Central memory CD8-positive, alpha-beta T cell (primary cell): ENCODE data around the gene SNX24.
"Not testable (repeated sequence)": the region's sequence is repeated elsewhere in the genome, so short reads cannot be mapped to it uniquely, and the experiment has no call there.

Experiments
- ATAC-seq: fragments of 150-1000 bp; cut with Tn5 transposase; replicated peaks from 2 replicates; pipeline ENCODE4 v1.10.0; 2022; ENCODE audit warnings: mild to moderate bottlenecking, moderate FRiP score, moderate number of reproducible peaks; ENCODE audit not compliant: poor library complexity, severe bottlenecking; ENCODE audit errors: extremely low read depth
- DNase-seq, 2 donors: peaks; one replicate each; pipeline ENCODE4 v3.0.0; 2021; ENCODE audit warnings: low spot score in 2 of 2
- H3K27ac Mint-ChIP-seq: one replicate; pipeline ENCODE4 v1.8.0; 2022; ENCODE audit warnings: low read depth, mild to moderate bottlenecking, moderate library complexity, mixed read lengths
- H3K27me3 Mint-ChIP-seq: one replicate; pipeline ENCODE4 v1.8.0; 2022; ENCODE audit warnings: mixed read lengths
- H3K36me3 Mint-ChIP-seq: one replicate; pipeline ENCODE4 v1.8.0; 2022; ENCODE audit warnings: mild to moderate bottlenecking, moderate library complexity, mixed read lengths; ENCODE audit not compliant: insufficient read depth
- H3K4me1 Mint-ChIP-seq: one replicate; pipeline ENCODE4 v1.8.0; 2022; ENCODE audit warnings: mixed read lengths
- H3K4me3 Mint-ChIP-seq: one replicate; pipeline ENCODE4 v1.8.0; 2022; ENCODE audit warnings: mild to moderate bottlenecking, moderate library complexity, mixed read lengths
- H3K9me3 Mint-ChIP-seq: one replicate; pipeline ENCODE4 v1.8.0; 2022; ENCODE audit warnings: mixed read lengths

SNX24 gene

GRCh38 chr5:122959740-122960445, 114.5 kb downstream of the SNX24 start:
- no peaks in the 10 kb centered on the region for H3K27me3 Mint-ChIP-seq
- H3K27ac Mint-ChIP-seq = no peak overlapping the region
- H3K36me3 Mint-ChIP-seq = no peaks in the 10 kb centered on the region
- no peak for ATAC-seq
- DNase-seq = no peak
- no peaks in the 10 kb centered on the region for H3K4me1 Mint-ChIP-seq
- no peaks in the 10 kb centered on the region for H3K9me3 Mint-ChIP-seq
- no peak overlapping the region for H3K4me3 Mint-ChIP-seq

GRCh38 chr5:122963305-122963704, 117.9 kb downstream of the SNX24 start:
- H3K27me3 Mint-ChIP-seq = no peaks in the 10 kb centered on the region
- no peaks in the 10 kb centered on the region for H3K4me1 Mint-ChIP-seq
- no peak overlapping the region for H3K4me3 Mint-ChIP-seq
- ATAC-seq (no peak), DNase-seq (no peak)
- H3K9me3 Mint-ChIP-seq = no peaks in the 10 kb centered on the region
- H3K36me3 Mint-ChIP-seq = no peaks in the 10 kb centered on the region
- no peak overlapping the region for H3K27ac Mint-ChIP-seq

- Mint-ChIP-seq H3K4me3 (no peak overlapping the region), H3K9me3 (no peaks in the 10 kb centered on the region), H3K27ac (no peak overlapping the region), H3K36me3 (no peaks in the 10 kb centered on the region), H3K27me3 (no peaks in the 10 kb centered on the region), H3K4me1 (no peaks in the 10 kb centered on the region)
- ATAC-seq (no peak), DNase-seq (no peak)
Observed at GRCh38 chr5:122965111-122965510, 119.7 kb downstream of the SNX24 start.

DNA sequence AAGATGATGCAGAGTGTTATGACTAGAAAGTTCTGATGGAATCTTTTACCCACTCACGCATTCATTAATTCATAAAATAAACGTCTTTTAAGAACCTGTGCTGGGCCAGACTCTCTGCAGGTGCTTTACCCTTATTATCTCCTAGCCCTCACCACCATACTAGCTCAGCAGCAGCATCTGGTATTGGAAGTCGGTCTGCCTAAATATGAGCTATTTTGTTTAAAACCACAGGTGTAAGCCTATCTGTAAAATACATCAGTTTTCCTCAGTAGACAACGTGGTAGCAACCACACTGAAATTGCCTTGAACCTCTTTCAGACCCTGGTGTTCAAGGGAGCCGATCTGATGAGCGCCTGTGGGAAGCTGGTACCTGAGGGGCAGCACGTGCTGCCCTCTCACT, 121.7 kb downstream of the SNX24 start:
- Mint-ChIP-seq H3K36me3 (no peaks in the 10 kb centered on the region), H3K4me3 (no peak overlapping the region), H3K27me3 (no peaks in the 10 kb centered on the region), H3K4me1 (no peaks in the 10 kb centered on the region), H3K9me3 (no peaks in the 10 kb centered on the region), H3K27ac (no peak overlapping the region)
- DNase-seq (no peak), ATAC-seq (no peak)

DNA sequence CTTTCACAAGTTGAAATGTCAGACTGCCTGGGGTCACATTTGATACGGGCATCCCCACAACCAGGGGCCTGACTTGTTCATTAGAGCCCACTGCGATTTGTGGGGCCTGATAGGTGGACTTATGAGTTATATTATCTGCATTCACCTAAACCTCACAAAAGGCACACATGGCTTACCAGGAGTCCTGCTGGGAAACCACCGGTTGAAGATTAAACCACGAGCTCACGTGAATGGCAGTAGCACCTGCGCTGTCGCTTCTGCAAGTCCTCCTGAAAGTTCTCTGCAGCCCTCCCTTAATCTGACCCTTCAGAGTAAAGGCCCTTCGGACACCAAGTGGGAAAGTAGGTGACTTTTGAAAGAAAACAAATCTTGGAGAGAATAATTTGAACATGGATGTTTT, 122.2 kb downstream of the SNX24 start:
- Mint-ChIP-seq H3K27ac (no peak overlapping the region), H3K4me1 (no peaks in the 10 kb centered on the region), H3K27me3 (no peaks in the 10 kb centered on the region), H3K9me3 (no peaks in the 10 kb centered on the region), H3K4me3 (no peak overlapping the region), H3K36me3 (no peaks in the 10 kb centered on the region)
- no peak for ATAC-seq
- DNase-seq = no peak

DNA sequence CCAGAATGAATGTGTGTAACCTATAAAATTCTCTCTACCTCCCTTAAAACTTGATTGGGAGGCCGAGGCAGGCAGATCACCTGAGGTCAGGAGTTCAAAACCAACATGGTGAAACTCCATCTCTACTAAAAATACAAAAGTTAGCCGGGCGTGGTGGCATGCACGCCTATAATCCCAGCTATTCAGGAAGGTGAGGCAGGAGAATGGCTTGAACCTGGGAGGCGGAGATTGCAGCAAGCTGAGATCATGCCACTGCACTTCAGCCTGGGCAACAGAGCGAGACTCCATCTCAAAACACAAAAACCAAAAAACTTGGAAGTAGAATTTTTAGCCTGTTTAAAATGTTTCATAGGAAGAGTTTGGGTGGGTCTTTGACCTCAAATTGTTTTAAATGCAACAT, 122.6 kb downstream of the SNX24 start:
- H3K4me3 Mint-ChIP-seq, H3K27me3 Mint-ChIP-seq, ATAC-seq, H3K27ac Mint-ChIP-seq, H3K36me3 Mint-ChIP-seq, H3K4me1 Mint-ChIP-seq, H3K9me3 Mint-ChIP-seq, DNase-seq: not testable (repeated sequence)

DNA sequence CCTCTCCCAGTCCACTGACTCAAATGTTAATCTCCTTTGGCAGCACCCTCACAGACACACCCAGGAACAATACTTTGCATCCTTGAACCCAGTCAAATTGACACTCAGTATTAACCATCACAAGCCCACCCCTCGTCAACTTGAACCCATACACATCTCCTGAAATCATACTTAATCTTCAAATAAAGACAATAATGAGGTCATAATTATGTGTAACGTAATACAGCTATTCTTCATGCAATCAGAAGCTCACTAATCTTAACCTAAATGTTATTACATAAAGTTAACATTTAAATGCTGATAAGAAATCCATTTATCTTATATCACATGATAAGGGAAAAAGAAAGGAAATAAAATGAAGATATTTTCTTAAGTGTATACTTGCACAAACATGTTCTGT, 125.9 kb downstream of the SNX24 start:
- Mint-ChIP-seq H3K4me3 (no peak overlapping the region), H3K9me3 (no peaks in the 10 kb centered on the region), H3K4me1 (no peaks in the 10 kb centered on the region), H3K27me3 (no peaks in the 10 kb centered on the region), H3K27ac (no peak overlapping the region), H3K36me3 (peaks cover 1% of the 10 kb centered on the region)
- DNase-seq (no peak), ATAC-seq (no peak)

DNA sequence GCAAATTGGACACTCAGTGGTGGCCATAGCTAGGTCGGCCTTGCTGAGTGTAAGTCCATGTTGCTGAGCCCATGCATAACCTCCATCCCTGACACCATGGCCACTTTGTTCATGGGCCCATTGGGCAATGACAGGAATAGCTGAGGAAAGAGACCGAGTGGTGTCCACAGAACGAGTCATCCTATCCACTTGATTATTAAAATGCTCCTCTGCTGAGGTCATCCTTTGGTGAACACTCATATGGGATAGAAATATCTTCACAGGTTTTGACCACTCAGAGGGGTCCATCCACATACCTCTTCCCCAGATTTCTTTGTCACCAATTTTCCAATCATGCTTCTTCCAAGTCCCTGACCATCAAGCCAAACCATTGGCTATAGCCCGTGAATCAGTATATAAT, 127.5 kb downstream of the SNX24 start:
- H3K9me3 Mint-ChIP-seq = no peaks in the 10 kb centered on the region
- ATAC-seq (no peak), DNase-seq (no peak)
- H3K4me3 Mint-ChIP-seq = no peak overlapping the region
- H3K27me3 Mint-ChIP-seq = no peaks in the 10 kb centered on the region
- H3K36me3 Mint-ChIP-seq = peaks cover 1% of the 10 kb centered on the region
- no peak overlapping the region for H3K27ac Mint-ChIP-seq
- no peaks in the 10 kb centered on the region for H3K4me1 Mint-ChIP-seq

DNA sequence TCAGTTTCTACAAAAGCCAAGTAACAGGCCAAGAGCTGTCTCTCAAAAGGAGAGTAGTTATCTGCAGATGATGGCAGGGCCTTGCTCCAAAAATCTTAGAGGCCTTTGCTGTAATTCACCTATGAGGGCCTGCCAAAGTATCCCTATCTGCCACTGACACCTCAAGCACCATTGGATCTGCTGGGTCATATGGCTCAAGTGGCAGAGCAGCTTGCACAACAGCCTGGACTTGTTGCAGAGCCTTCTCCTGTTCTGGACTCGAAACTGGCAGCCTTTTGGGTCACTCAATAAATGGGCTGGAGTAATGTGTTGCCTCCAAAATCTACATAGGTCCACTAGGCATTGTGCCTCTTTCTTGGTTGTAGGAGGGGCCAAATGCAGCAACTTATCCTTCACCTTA, 128.3 kb downstream of the SNX24 start:
- not testable (repeated sequence) for DNase-seq, H3K27ac Mint-ChIP-seq, H3K4me1 Mint-ChIP-seq, H3K4me3 Mint-ChIP-seq, H3K27me3 Mint-ChIP-seq, ATAC-seq, H3K36me3 Mint-ChIP-seq, H3K9me3 Mint-ChIP-seq

DNA sequence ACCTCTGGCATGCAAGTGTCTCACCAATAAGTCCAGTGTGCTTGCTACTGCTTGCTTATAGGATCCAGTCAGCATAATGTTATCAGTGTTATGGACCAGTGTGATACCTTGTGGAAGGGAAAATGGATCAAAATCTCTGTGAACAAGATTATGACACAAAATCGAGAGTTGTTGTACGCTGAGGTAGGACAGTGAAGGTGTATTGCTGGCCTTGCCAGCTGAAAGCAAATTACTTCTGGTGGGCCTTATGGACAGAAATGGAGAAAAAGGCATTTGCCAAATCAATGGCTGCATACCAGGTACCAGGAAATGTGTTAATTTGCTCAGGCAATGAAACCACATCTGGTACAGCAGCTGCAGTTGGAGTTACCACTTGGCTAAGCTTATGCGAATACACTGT, 128.8 kb downstream of the SNX24 start:
- H3K4me3 Mint-ChIP-seq, DNase-seq, H3K27me3 Mint-ChIP-seq, ATAC-seq, H3K36me3 Mint-ChIP-seq, H3K4me1 Mint-ChIP-seq, H3K9me3 Mint-ChIP-seq, H3K27ac Mint-ChIP-seq: not testable (repeated sequence)

- Mint-ChIP-seq H3K4me3 (no peak overlapping the region), H3K27ac (no peak overlapping the region), H3K27me3 (no peaks in the 10 kb centered on the region), H3K9me3 (no peaks in the 10 kb centered on the region), H3K4me1 (no peaks in the 10 kb centered on the region), H3K36me3 (peaks cover 1% of the 10 kb centered on the region)
- ATAC-seq (no peak), DNase-seq (no peak)
Observed at GRCh38 chr5:122977319-122977718, 131.9 kb downstream of the SNX24 start.

- DNase-seq (no peak), ATAC-seq (no peak)
- Mint-ChIP-seq H3K4me3 (no peak overlapping the region), H3K9me3 (no peaks in the 10 kb centered on the region), H3K36me3 (peaks cover 1% of the 10 kb centered on the region), H3K27me3 (no peaks in the 10 kb centered on the region), H3K27ac (no peak overlapping the region), H3K4me1 (no peaks in the 10 kb centered on the region)
Observed at GRCh38 chr5:122978068-122978467, 132.7 kb downstream of the SNX24 start.

DNA sequence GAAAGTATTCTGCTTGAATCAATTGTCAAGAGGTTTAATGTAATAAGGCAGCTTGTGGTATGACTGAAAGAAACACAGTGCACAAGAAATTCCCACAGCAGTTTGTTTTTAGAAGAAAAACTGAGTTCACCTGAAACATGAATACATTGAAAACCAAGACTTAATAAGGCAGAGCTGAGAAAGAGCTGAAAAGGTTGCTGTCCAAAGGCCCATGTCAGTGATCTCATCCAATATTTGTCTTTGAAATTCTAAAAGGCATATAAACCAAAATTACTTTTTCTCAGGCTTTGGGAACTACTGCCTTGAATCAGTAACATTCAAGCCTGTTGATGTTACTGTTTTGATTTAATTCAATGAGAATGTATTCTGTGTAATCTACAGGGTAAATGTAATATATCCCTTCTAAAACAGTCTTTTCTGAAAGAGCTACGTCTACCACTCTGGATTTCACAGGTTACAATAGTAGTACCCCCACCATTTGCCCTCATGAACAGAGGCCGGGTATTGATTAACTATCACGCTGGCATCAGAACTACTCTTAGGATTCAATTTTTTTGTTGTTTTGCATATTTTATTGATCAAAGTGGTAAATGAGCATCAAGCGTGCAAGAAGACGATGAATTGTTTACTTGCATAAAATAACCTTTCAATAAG, 133.4 kb downstream of the SNX24 start:
- no peak for ATAC-seq
- no peaks in the 10 kb centered on the region for H3K36me3 Mint-ChIP-seq
- no peak overlapping the region for H3K4me3 Mint-ChIP-seq
- H3K27ac Mint-ChIP-seq = no peak overlapping the region
- no peaks in the 10 kb centered on the region for H3K27me3 Mint-ChIP-seq
- no peak for DNase-seq
- H3K4me1 Mint-ChIP-seq = no peaks in the 10 kb centered on the region
- H3K9me3 Mint-ChIP-seq = no peaks in the 10 kb centered on the region
